GM19351 (cell line): ENCODE results near the gene CEP68.
A peak's percentile ranks its signal among the peaks of the same experiment; 100 is the strongest.
"Not testable (repeated sequence)": the region's sequence is repeated elsewhere in the genome, so short reads cannot be mapped to it uniquely, and the experiment has no call there.

Experiments used
- ATAC-seq: cut with Tn5 transposase; IDR thresholded peaks from one replicate; pipeline ENCODE4 v1.9.1; 2021; ENCODE audit warnings: mild to moderate bottlenecking, moderate library complexity; ENCODE audit not compliant: unreplicated experiment

Gene CEP68

GRCh38 chr2:65031341-65032018, 24.7 kb upstream of the CEP68 start:
- ATAC-seq, result no peak

DNA sequence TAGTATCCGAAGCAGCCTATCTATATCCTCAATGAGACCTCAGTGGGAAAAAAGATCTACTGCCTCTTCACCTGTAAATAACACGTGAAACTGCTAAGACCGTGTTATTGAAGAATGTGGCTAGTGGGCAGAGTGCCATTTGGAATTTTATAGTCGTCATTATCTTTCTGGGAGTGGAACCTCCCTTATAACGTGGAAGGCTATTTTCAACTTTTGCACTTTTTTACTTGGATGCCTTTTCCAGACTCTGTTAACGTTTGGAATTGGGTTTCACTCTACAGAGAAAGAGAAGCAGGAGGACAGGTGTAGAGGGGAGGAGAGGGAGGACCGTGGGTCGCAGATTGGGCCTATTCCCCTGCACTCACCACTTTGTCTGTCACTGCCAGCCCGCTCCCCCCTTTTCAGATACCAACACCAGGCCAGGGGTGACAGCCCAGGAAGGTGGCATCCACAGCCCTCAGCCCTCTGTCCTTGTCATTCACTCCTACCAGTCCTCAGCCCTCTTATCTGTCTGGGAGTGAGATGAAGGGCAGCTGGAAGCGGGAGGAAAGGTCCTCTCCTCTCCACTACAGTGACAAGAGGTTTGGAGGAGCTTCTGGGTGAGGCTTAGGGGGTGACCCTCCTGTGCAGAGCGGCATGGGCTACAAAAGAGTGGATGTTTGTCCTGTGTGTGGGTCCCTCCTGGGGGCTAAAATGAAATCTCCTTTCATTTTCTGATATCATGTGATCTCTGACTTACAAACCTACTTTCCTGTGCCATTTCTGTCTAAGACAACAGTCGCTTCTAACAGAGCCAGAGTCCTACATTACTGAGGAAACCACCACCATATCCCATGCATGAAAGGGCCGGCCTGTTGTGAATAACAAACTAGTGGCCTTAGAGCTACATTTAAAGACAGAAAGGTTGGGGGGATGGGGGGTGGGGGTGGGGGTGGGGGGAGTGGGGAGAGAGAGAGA, 23.9 kb upstream of the CEP68 start:
- ATAC-seq, result no peak

DNA sequence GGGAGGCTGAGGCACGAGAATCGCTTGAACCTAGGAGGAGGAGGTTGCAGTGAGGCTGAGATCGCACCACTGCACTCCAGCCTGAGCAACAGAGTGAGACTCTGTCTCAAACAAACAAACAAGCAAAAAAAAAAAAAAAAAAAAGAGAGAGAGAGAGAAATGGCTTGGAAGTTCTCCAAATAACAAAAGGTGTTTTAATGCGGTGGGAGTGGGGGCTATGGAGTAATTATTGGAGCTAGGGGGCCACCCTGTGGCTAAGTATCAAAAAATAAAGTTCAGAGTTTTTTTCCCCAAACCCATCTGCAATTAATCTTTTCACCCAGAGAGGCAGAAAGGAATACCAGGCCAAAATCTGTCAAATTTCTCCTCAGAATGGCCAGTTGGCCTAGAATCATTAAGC, 23.0 kb upstream of the CEP68 start:
- ATAC-seq, result no peak

DNA sequence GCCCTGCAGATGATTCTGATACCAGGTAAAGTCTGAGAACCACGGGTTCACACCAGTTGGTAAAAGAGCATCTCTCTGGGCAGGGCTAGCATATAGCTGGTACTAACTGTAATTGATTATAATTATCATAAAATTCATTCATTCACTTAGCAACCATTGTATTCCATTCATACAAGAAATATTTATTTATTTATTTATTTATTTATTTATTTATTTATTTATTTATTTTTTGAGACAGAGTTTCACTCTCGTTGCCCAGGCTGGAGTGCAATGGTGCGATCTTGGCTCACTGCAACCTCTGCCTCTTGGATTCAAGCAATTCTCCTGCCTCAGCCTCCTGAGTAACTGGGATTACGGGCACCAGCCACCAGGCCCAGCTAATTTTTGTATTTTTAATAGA, 22.5 kb upstream of the CEP68 start:
- not testable (repeated sequence) for ATAC-seq

GRCh38 chr2:65035351-65035943, 20.8 kb upstream of the CEP68 start:
- no peak for ATAC-seq

GRCh38 chr2:65037178-65037577, 19.0 kb upstream of the CEP68 start:
- ATAC-seq, result no peak

- ATAC-seq, result no peak
Observed at GRCh38 chr2:65039640-65040039, 16.6 kb upstream of the CEP68 start.

GRCh38 chr2:65040400-65041261, 15.6 kb upstream of the CEP68 start:
- peak; percentile 89 for ATAC-seq

GRCh38 chr2:65043001-65043400, 13.2 kb upstream of the CEP68 start:
- no peak for ATAC-seq

DNA sequence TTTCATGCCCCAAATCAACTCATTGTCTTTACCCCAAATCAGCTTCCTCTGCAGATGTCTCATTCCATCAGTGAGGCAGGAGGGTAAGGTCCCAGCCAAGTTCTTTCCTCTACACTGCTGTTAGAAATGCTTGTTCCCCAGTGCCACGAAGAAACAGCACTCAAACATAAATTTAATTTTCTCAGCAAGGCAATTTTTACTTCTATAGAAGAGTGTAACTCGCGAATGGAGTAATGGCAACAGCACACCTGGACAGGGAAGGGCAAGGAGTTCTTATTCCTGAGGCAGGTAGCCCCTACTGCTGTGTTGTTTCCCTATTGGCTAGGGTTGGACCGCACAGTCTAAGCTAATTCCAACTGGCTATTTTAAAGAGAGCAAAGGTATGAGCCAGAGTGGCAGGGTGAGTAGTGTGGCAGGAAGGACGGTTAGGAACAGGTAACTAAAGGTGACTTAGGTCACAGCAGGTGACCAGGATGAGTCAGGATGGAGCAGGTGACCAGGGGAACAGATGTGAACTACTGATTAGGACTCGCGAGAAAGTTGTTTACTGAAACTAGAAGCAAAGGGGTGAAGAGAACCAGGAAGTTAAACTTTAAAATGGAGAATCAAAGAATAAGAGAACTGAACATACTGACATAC, 12.0 kb upstream of the CEP68 start:
- no peak for ATAC-seq

DNA sequence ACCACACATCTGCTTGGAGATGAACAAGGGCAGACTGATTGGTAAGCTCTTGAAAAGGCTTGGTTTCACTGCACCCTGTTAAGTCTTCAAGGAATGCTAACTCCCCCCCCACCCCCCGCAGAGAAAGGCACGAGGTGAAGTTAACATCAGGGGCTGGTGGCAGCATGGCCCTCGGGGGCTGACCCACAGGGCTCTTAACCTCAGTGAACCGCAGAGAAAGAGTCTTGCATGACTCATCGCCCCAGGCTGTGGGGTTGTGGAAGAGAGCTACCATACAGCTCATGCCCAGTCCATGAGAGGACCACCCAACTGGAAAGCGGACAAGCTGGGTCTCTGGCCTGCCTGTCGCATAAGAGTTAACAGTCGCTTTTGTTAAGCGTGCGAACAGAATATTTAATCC, 10.6 kb upstream of the CEP68 start:
- ATAC-seq, result no peak

DNA sequence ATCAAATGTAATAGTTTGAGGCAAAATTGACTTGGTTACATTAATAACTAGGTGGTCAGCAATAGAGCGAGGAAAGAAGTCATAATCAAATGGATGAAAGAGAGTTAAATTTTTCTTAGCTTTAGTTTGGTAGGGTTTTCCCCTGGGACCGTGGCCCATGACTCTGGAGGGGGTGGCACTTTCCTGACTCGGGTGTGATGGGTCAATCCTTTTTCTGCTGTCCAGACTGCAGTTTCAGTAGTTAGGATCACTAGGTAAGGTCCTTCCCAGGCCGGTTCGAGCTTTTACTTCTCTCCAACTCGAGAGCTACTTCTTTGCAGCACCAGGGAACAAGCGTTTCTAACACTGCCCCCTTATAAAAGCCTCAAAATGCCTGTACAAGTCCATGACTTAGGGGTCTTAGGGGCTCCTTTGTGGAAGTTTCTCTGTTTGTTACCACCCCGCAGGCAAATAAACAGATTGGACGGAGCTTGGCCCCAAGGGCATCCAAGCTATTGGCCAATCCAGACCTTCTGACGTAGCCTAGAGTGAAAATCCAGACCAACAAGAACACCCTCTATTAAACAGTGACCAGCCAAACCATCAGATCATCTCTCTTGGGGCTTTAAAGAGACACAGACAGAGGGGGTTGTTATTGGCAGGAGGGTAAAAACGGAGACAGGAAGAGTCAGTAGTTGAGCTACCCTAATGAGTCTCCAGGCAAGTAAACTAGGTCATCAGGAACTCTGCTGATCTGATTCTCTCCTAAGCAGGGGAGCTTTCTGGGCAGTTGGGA, 9.4 kb upstream of the CEP68 start:
- no peak for ATAC-seq

DNA sequence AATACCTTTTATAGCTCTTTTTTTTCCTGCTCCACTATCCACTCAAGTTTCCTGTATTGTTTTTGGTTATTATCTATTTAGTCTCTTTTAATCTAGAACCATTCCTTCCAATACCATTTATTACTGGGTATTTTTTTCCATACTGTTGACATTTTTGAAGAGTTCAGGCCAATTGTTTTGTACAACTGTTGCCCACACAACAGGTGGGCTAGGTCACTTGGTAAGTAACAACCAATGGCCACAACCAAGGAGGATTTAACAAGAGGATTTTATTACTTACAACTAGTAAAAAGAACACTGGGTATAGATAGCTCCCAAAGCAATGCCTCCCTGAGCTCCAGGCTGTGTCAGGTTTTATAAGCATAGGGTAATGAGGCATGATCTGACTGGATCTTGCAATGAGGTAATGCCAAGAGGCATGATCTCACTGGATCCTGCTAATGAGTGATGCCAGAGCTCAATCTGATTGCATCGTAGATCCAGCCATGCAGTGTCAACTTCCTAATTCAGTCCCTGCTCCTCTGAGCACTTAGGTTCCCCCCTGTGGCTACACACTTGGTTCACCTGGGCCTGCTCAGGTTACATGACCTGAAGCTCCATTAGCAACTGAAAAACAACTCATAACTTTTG, 7.1 kb upstream of the CEP68 start:
- no peak for ATAC-seq

DNA sequence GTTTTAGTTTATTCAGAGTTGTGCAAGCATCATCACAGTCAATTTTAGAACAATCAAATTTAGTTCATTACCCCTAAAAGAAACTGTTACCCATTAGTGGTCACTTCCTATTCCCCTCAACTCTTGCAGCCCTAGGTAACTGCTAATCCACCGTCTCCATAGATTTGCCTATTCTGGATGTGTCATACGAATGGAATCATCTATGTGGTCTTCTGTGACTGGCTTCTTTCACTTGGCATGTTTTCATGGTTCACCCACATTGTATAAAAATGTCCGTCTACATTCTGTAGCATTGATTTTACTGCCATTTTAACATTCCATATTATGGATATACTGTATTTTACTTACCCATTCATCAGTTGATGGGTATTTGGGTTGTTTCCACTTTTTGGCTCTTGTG, 5.3 kb upstream of the CEP68 start:
- ATAC-seq, result no peak

DNA sequence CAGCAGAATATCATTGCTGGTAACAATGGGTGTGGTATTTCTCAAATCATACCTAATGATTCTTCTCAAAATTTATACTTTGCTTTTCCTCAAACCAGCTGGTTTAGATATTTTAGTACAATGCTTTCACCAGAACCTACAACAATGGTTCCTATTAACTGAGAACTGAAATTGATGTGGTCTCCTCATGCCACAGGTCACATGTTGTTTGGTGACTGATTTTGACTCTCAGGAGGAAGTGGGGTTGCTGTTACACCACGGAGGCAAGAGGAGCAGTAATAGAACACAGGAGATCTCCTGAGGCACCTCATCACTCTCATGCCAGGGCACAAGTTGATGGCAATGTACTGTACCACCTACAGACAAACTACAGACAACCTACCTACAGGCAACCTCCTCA, 3.0 kb upstream of the CEP68 start:
- peak; percentile 49 for ATAC-seq

GRCh38 chr2:65054749-65055421, 1.3 kb upstream of the CEP68 start:
- ATAC-seq, result no peak

DNA sequence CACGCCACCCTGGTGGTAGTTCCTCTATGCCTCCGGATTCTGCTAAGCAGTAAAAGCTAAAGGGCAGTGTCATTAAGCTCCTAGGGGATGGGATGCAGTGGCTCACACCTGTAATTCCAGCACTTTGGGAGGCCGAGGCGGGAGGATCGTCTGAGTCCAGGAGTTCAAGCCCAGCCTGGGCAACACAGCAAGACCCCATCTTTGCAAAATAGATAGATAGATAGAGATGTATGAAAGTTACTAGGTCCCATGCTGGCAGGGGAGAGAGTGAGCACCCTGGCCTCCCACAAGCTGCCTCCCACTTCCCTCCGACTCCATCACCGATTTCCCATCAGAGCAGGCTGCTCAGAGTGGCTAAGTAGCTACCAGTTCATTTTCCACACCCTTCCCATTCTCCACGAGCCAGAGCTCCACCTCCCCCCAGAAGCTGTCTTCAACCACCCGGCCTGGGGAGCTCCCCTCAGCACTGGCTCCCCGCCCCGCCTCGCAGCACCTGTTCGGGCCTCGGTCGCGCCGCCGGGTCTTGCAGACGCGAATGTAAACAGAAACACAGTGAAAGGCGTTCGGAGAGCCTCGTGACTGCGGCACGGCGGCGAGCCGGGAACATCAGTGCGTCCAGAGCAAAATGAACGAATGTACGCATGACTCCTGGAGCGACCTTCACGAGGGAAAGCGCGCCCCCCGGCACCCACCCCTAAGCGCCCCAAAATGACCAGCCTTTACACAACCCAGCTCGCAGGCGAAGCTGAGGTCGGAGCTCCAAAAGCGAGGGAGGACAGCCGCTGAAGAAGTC, 598 bp upstream of the CEP68 start:
- peak; percentile 26 for ATAC-seq

DNA sequence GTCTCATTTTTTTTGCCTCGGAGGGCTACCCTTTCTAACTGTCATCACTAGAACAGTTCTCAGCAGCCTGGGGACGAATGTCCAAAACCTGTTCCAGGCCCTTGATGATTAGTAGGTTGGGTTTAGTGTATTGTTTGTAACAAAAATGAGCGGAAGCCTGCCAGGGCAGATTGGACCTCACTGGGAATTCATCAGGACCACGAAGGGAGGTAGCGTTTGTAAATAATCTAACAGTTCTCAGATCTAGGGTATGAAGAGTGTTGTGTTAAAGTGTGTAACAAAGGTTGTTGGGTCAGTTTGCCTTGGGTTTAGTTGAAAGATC, 799 bp downstream of the CEP68 start:
- no peak for ATAC-seq
